K562 (cell line): ENCODE measurements around the gene TRMT112. TPM values are rescaled to one million over a fixed set of nuclear protein-coding genes. Genes with fewer than 3 reads are reported as not detected.
A peak's percentile ranks its signal among the peaks of the same experiment; 100 is the strongest.

Experiments used
- CBFA2T2 ChIP-seq: fragments of 450-650 bp; conservative IDR thresholded peaks from 2 replicates; pipeline ENCODE4 v1.6.1; 2017; ENCODE audit warnings: mild to moderate bottlenecking
- FOXM1 ChIP-seq, 2 experiments: fragments of 450-650 bp in 1 of 2; sonication (generic) in 1 of 2; formaldehyde crosslinking in 1 of 2; IDR thresholded peaks; 2 replicates each; pipeline versions ENCODE4 v1.6.1 to v1.9.0; 2017 to 2022; ENCODE audit warnings: low read depth in 2 of 2, mild to moderate bottlenecking in 2 of 2, missing genetic modification reagents in 1 of 2, moderate library complexity in 1 of 2
- KAT7 ChIP-seq: sonication (generic); formaldehyde crosslinking; IDR thresholded peaks from 2 replicates; pipeline ENCODE4 v1.8.0; 2022; ENCODE audit warnings: missing genetic modification reagents, mild to moderate bottlenecking, borderline replicate concordance
- MTA2 ChIP-seq: fragments of 450-650 bp; IDR thresholded peaks from 2 replicates; pipeline ENCODE4 v1.6.1; 2016; ENCODE audit warnings: low read depth
- MYNN ChIP-seq, 2 experiments: sonication (generic); formaldehyde crosslinking in 1 of 2; IDR thresholded peaks; 2 replicates each; pipeline versions ENCODE4 v1.5.0 to v1.6.1; 2016 to 2020; ENCODE audit warnings: antibody characterized with exemption in 1 of 2, missing genetic modification reagents in 1 of 2
- NFATC3 ChIP-seq: fragments of 450-650 bp; IDR thresholded peaks from 2 replicates; pipeline ENCODE4 v1.6.1; 2017; ENCODE audit warnings: mild to moderate bottlenecking
- NRF1 ChIP-seq, 2 experiments: fragments of 450-650 bp; IDR thresholded peaks in 1 of 2; conservative IDR thresholded peaks in 1 of 2; 2 replicates each; pipeline ENCODE4 v1.6.1; 2014; ENCODE audit warnings: mild to moderate bottlenecking in 2 of 2
- NUFIP1 ChIP-seq: fragments of 450-650 bp; IDR thresholded peaks from 2 replicates; pipeline ENCODE4 v1.6.1; 2018; ENCODE audit not compliant: partially characterized antibody
- POLR2G ChIP-seq: fragments of 200-400 bp; formaldehyde crosslinking; IDR thresholded peaks from 2 replicates; pipeline ENCODE4 v1.6.1; 2017; ENCODE audit warnings: low read depth, mild to moderate bottlenecking, antibody characterized with exemption, low read length, moderate library complexity
- ZC3H4 ChIP-seq: sonication (generic); formaldehyde crosslinking; IDR thresholded peaks from 2 replicates; pipeline ENCODE4 v1.9.0; 2021; ENCODE audit warnings: missing genetic modification reagents, borderline replicate concordance
- ZNF507 ChIP-seq: conservative IDR thresholded peaks from 2 replicates; pipeline ENCODE4 v1.6.1; 2017; ENCODE audit warnings: missing genetic modification characterization, missing compliant biosample characterization
- polyA plus RNA-seq, 8 experiments: library from polyadenylated mRNA; depleted of rRNA in 4 of 8; stranded (reverse) in 5 of 8; unstranded in 3 of 8; fragments of >200 nt; fragmentation: Nextera tagmentation in 2 of 8; fragmentation: Illumina TruSeq in 1 of 8; extraction: Ambion mirVana in 2 of 8; extraction: Trizol in 1 of 8; gene quantifications; 2 replicates each; pipeline versions ENCODE4 v1.2.1 to v1.2.3, GENCODE V29; 2011 to 2014; ENCODE audit warnings: inconsistent platforms in 1 of 8, missing spikeins in 1 of 8
- total RNA-seq, 7 experiments: library from RNA; depleted of rRNA in 6 of 7; stranded (reverse); fragments of >200 nt in 6 of 7; fragmentation: Illumina TruSeq in 2 of 7; extraction: Trizol in 2 of 7; gene quantifications; 2 replicates each; pipeline versions ENCODE4 v1.2.1 to v1.2.3, GENCODE V29; 2011 to 2021; ENCODE audit warnings: low replicate concordance in 1 of 7
- TF ChIP-seq, protein P1 (sequence below): fragments of 450-650 bp; IDR thresholded peaks from 2 replicates; pipeline ENCODE4 v1.6.1; 2016; ENCODE audit warnings: missing biosample characterization, missing genetic modification characterization
- TF ChIP-seq, protein P2 (sequence below): sonication (generic); formaldehyde crosslinking; IDR thresholded peaks from 2 replicates; pipeline ENCODE4 v1.8.0; 2022; ENCODE audit warnings: mild to moderate bottlenecking, low read depth, missing genetic modification reagents
- TF ChIP-seq, protein P3 (sequence below), 3 experiments: fragments of 200-800 bp in 1 of 3; fragments of 250-450 bp in 1 of 3; fragments of 450-650 bp in 1 of 3; sonication (Bioruptor Pico) in 1 of 3; sonication (Bioruptor generic) in 1 of 3; formaldehyde crosslinking in 1 of 3; IDR thresholded peaks; 2 replicates each; pipeline versions ENCODE4 v1.6.1 to v1.8.0; 2016 to 2022; ENCODE audit warnings: mild to moderate bottlenecking in 2 of 3, missing genetic modification characterization in 2 of 3, missing compliant biosample characterization in 1 of 3, moderate library complexity in 1 of 3
- TF ChIP-seq, protein P4 (sequence below): fragments of 250-450 bp; sonication (Bioruptor Pico); IDR thresholded peaks from 2 replicates; pipeline ENCODE4 v1.9.0; 2021; ENCODE audit warnings: mild to moderate bottlenecking, inconsistent platforms

Gene TRMT112
- total and polyA plus RNA-seq, 9 of the 15 experiments (the other 6 are each of a cell fraction or from before 2014, with no cell fraction given): 162 to 444 (median 300) TPM

DNA sequence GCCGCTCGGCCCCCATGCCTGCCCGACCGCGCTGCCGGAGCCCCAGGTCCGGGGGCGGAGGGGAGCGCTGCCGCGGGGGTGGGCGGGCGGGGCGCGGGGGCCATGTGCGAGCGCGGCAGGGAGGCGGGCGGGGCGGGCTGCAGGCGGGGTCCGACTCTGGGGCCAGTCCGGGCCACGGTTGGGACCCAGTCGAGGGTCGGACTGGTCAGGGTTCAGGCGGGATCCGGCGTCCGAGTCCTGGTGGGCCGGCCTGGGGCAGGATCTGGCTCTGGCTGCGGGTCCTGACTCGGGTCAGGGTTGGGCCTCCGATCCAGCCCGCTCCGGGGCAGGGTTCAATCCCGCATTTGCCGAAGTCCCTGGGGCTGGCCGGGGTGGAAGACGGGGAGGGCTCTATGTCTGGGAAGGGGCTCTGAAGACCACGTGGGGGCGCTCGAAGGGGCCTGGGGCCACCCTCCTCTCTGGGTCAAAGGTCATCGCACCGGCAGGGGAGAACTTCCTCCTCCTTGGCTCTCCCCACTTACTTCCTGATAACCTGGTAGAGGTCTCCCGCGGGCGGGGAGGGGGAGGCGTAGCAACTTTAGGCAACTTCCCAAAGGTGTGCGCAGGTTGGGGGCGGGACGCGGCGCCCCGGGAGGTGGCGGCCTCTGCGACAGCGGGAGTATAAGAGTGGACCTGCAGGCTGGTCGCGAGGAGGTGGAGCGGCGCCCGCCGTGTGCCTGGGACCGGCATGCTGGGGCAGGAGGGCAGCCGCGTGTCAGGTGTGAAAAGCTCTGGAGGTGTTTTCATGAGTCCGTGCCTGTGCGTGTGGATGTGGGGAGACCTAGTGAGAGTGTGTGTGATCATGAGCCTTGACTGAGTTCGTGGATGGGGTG, 11.4 kb downstream of the TRMT112 start (continued):
- TF ChIP-seq MYNN (IDR thresholded peaks at IDR 0.05) (no peak), MYNN (CRISPR knock-in tag; IDR thresholded peaks at IDR 0.05) (no peak), MTA2 (0 out of 2 replicates have a peak, but pooled peaks have one; percentile 17), NFATC3 (no peak), CBFA2T2 (no peak), ZC3H4 (CRISPR knock-in tag) (no peak), POLR2G (peak; percentile 89), NRF1 (conservative IDR thresholded peaks at IDR 0.05 in 1 of 2, IDR thresholded peaks at IDR 0.05 in 1 of 2) (peak; percentile 56 to 62), ZNF507 (tag) (no peak), FOXM1 (IDR thresholded peaks at IDR 0.05; ENCODE audit: low read depth) (no peak), FOXM1 (CRISPR knock-in tag; IDR thresholded peaks at IDR 0.05; ENCODE audit: low read depth) (0 out of 2 replicates have a peak, but pooled peaks have one; percentile 46), KAT7 (CRISPR knock-in tag) (peak; percentile 87; the same call in 1 of the 2 replicates), NUFIP1 (no peak)
- TF ChIP-seq, protein P1, sequence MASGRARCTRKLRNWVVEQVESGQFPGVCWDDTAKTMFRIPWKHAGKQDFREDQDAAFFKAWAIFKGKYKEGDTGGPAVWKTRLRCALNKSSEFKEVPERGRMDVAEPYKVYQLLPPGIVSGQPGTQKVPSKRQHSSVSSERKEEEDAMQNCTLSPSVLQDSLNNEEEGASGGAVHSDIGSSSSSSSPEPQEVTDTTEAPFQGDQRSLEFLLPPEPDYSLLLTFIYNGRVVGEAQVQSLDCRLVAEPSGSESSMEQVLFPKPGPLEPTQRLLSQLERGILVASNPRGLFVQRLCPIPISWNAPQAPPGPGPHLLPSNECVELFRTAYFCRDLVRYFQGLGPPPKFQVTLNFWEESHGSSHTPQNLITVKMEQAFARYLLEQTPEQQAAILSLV (tag): no peak
- TF ChIP-seq, protein P2, sequence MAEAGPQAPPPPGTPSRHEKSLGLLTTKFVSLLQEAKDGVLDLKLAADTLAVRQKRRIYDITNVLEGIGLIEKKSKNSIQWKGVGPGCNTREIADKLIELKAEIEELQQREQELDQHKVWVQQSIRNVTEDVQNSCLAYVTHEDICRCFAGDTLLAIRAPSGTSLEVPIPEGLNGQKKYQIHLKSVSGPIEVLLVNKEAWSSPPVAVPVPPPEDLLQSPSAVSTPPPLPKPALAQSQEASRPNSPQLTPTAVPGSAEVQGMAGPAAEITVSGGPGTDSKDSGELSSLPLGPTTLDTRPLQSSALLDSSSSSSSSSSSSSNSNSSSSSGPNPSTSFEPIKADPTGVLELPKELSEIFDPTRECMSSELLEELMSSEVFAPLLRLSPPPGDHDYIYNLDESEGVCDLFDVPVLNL (CRISPR knock-in tag): 0 out of 2 replicates have a peak, but pooled peaks have one; percentile 7
- TF ChIP-seq, protein P3, sequence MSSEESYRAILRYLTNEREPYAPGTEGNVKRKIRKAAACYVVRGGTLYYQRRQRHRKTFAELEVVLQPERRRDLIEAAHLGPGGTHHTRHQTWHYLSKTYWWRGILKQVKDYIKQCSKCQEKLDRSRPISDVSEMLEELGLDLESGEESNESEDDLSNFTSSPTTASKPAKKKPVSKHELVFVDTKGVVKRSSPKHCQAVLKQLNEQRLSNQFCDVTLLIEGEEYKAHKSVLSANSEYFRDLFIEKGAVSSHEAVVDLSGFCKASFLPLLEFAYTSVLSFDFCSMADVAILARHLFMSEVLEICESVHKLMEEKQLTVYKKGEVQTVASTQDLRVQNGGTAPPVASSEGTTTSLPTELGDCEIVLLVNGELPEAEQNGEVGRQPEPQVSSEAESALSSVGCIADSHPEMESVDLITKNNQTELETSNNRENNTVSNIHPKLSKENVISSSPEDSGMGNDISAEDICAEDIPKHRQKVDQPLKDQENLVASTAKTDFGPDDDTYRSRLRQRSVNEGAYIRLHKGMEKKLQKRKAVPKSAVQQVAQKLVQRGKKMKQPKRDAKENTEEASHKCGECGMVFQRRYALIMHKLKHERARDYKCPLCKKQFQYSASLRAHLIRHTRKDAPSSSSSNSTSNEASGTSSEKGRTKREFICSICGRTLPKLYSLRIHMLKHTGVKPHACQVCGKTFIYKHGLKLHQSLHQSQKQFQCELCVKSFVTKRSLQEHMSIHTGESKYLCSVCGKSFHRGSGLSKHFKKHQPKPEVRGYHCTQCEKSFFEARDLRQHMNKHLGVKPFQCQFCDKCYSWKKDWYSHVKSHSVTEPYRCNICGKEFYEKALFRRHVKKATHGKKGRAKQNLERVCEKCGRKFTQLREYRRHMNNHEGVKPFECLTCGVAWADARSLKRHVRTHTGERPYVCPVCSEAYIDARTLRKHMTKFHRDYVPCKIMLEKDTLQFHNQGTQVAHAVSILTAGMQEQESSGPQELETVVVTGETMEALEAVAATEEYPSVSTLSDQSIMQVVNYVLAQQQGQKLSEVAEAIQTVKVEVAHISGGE (CRISPR knock-in tag; IDR thresholded peaks at IDR 0.05): peak in 1 of 3 experiments; percentile 41; a peak in 1 of 6 replicates
- TF ChIP-seq, protein P4, sequence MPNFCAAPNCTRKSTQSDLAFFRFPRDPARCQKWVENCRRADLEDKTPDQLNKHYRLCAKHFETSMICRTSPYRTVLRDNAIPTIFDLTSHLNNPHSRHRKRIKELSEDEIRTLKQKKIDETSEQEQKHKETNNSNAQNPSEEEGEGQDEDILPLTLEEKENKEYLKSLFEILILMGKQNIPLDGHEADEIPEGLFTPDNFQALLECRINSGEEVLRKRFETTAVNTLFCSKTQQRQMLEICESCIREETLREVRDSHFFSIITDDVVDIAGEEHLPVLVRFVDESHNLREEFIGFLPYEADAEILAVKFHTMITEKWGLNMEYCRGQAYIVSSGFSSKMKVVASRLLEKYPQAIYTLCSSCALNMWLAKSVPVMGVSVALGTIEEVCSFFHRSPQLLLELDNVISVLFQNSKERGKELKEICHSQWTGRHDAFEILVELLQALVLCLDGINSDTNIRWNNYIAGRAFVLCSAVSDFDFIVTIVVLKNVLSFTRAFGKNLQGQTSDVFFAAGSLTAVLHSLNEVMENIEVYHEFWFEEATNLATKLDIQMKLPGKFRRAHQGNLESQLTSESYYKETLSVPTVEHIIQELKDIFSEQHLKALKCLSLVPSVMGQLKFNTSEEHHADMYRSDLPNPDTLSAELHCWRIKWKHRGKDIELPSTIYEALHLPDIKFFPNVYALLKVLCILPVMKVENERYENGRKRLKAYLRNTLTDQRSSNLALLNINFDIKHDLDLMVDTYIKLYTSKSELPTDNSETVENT (CRISPR knock-in tag): 0 out of 2 replicates have a peak, but pooled peaks have one; percentile 23
